Activated CD8-positive, alpha-beta T cell treated with anti-CD3 and anti-CD28 coated beads for 36 hours (primary cell): ENCODE results near the gene SEC22A. TPM values are rescaled to one million over a fixed set of nuclear protein-coding genes. Genes with fewer than 3 reads are reported as not detected.

Source experiments
- ATAC-seq: fragments of 200-7000 bp; cut with Tn5 transposase; one replicate; pipeline ENCODE4 v1.10.0; 2021; ENCODE audit warnings: mild to moderate bottlenecking, moderate library complexity
- CTCF ChIA-PET: fragments of 350-600 bp; sonication (Branson Sonifier 250); formaldehyde crosslinking; loops from one replicate; lab custom pipeline; 2021; ENCODE audit warnings: antibody characterized with exemption; lab: Charles Lee
- POLR2A ChIA-PET: fragments of 350-600 bp; sonication (Branson Sonifier 250); formaldehyde crosslinking; loops from one replicate; lab custom pipeline; 2021; ENCODE audit warnings: antibody characterized with exemption; lab: Charles Lee
- DNase-seq: peaks from one replicate; pipeline ENCODE4 v3.0.0-alpha.2; 2020
- H3K27ac Mint-ChIP-seq: one replicate; pipeline ENCODE4 v1.8.0; 2021; ENCODE audit warnings: mild to moderate bottlenecking, mixed read lengths
- H3K27me3 Mint-ChIP-seq: one replicate; pipeline ENCODE4 v1.8.0; 2021; ENCODE audit warnings: mixed read lengths
- H3K36me3 Mint-ChIP-seq: one replicate; pipeline ENCODE4 v1.8.0; 2021; ENCODE audit warnings: low read depth, mixed read lengths
- H3K4me1 Mint-ChIP-seq: one replicate; pipeline ENCODE4 v1.8.0; 2021; ENCODE audit warnings: low read depth, mixed read lengths
- H3K4me3 Mint-ChIP-seq: one replicate; pipeline ENCODE4 v1.8.0; 2021; ENCODE audit warnings: mild to moderate bottlenecking, moderate library complexity, mixed read lengths
- H3K9me3 Mint-ChIP-seq: one replicate; pipeline ENCODE4 v1.8.0; 2021; ENCODE audit warnings: mixed read lengths
- CTCF ChIP-seq: fragments of 200-600 bp; IDR thresholded peaks from one replicate; pipeline ENCODE4 v1.8.0; 2022; ENCODE audit warnings: antibody characterized with exemption, mild to moderate bottlenecking
- intact Hi-C: fragments of 100-400 bp; cut with micrococcal nuclease; formaldehyde crosslinking; loops from one replicate; pipeline ENCODE4 v1.10.0; 2022
- total RNA-seq, 2 experiments: library from RNA; stranded (reverse); gene quantifications; one replicate each; pipeline ENCODE4 v1.2.3, GENCODE V29; 2021

The SEC22A gene
- total RNA-seq, 2 experiments from 2014 or later = 13.7 to 14.3 TPM

- no peak for TF ChIP-seq CTCF
- POLR2A ChIA-PET = no interaction called here
- Mint-ChIP-seq H3K27me3 (no peaks in the 10 kb centered on the region), H3K4me1 (no peaks in the 10 kb centered on the region), H3K36me3 (peaks cover 25% of the 10 kb centered on the region), H3K27ac (no peak overlapping the region), H3K4me3 (no peak overlapping the region), H3K9me3 (peaks cover 2% of the 10 kb centered on the region)
- ATAC-seq (no peak), DNase-seq (no peak)
- CTCF ChIA-PET = interaction anchor here (1.8 kb wide), 1 partner anchor 12 kb away, joined by 4 read pairs; no protein-coding TSS in a partner anchor
- intact Hi-C loops = no loop called here
These were observed 59.9 kb downstream of the SEC22A start for GRCh38 chr3:123261666-123262065.

GRCh38 chr3:123262226-123262625, 60.5 kb downstream of the SEC22A start:
- H3K36me3 Mint-ChIP-seq = peaks cover 30% of the 10 kb centered on the region
- no peak for ATAC-seq
- H3K27me3 Mint-ChIP-seq = no peaks in the 10 kb centered on the region
- intact Hi-C loops = no loop called here
- H3K4me1 Mint-ChIP-seq = no peaks in the 10 kb centered on the region
- no peak for DNase-seq
- peaks cover 2% of the 10 kb centered on the region for H3K9me3 Mint-ChIP-seq
- no peak overlapping the region for H3K27ac Mint-ChIP-seq
- POLR2A ChIA-PET = no interaction called here
- CTCF ChIA-PET = interaction anchor here (1.8 kb wide), 1 partner anchor 12 kb away, joined by 4 read pairs; no protein-coding TSS in a partner anchor
- H3K4me3 Mint-ChIP-seq = no peak overlapping the region
- no peak for TF ChIP-seq CTCF

GRCh38 chr3:123262868-123263267, 61.1 kb downstream of the SEC22A start:
- intact Hi-C loops = no loop called here
- no peak for TF ChIP-seq CTCF
- H3K9me3 Mint-ChIP-seq = peaks cover 2% of the 10 kb centered on the region
- ATAC-seq (no peak), DNase-seq (no peak)
- H3K27me3 Mint-ChIP-seq = no peaks in the 10 kb centered on the region
- no peak overlapping the region for H3K4me3 Mint-ChIP-seq
- no peak overlapping the region for H3K27ac Mint-ChIP-seq
- H3K4me1 Mint-ChIP-seq = no peaks in the 10 kb centered on the region
- ChIA-PET CTCF (interaction anchor here (1.8 kb wide), 1 partner anchor 13 kb away, joined by 4 read pairs; no protein-coding TSS in a partner anchor), POLR2A (no interaction called here)
- H3K36me3 Mint-ChIP-seq = peaks cover 32% of the 10 kb centered on the region

- Mint-ChIP-seq H3K4me1 (no peaks in the 10 kb centered on the region), H3K27me3 (no peaks in the 10 kb centered on the region), H3K27ac (no peak overlapping the region), H3K36me3 (peaks cover 35% of the 10 kb centered on the region), H3K4me3 (no peak overlapping the region), H3K9me3 (peaks cover 2% of the 10 kb centered on the region)
- POLR2A ChIA-PET = no interaction called here
- TF ChIP-seq CTCF = no peak
- CTCF ChIA-PET = no interaction called here
- ATAC-seq (no peak), DNase-seq (no peak)
- intact Hi-C loops = no loop called here
These were observed 62.2 kb downstream of the SEC22A start for GRCh38 chr3:123263941-123264340.

GRCh38 chr3:123267821-123268220, 66.1 kb downstream of the SEC22A start:
- no peak for TF ChIP-seq CTCF
- no peaks in the 10 kb centered on the region for H3K27me3 Mint-ChIP-seq
- peaks cover 2% of the 10 kb centered on the region for H3K9me3 Mint-ChIP-seq
- CTCF ChIA-PET = interaction anchor here (1.2 kb wide), 1 partner anchor 18 kb away, joined by 4 read pairs; no protein-coding TSS in a partner anchor
- peaks cover 42% of the 10 kb centered on the region for H3K36me3 Mint-ChIP-seq
- H3K4me3 Mint-ChIP-seq = no peak overlapping the region
- ATAC-seq (no peak), DNase-seq (no peak)
- POLR2A ChIA-PET = no interaction called here
- intact Hi-C loops = no loop called here
- no peak overlapping the region for H3K27ac Mint-ChIP-seq
- no peaks in the 10 kb centered on the region for H3K4me1 Mint-ChIP-seq
